OCI-LY7 (cell line): ENCODE measurements around the gene A2ML1.

Source experiments
- CTCF ChIP-seq: fragments of 200-600 bp; sonication (generic); conservative IDR thresholded peaks from 2 replicates; pipeline ENCODE4 v1.5.1; 2014; ENCODE audit warnings: mild to moderate bottlenecking, antibody characterized with exemption, low read length, moderate library complexity, mixed read lengths
- EZH2phosphoT487 ChIP-seq: fragments of 200-600 bp; sonication (generic); IDR thresholded peaks from 2 replicates; pipeline ENCODE4 v1.6.1; 2018; ENCODE audit warnings: low read depth, borderline replicate concordance, mild to moderate bottlenecking, mixed run types, antibody characterized with exemption, low read length, moderate library complexity, mixed read lengths

- TF ChIP-seq CTCF (no peak), EZH2phosphoT487 (no peak)
Measured at GRCh38 chr12:8819666-8819980, 2.8 kb upstream of the A2ML1 start.
